ENCODE results near the gene SLCO4A1. TPM values are rescaled to one million over a fixed set of nuclear protein-coding genes. Genes with fewer than 3 reads are reported as not detected.

Gene SLCO4A1
- total RNA-seq, 4 donors from 2014 or later = 24.3 to 73.7 (median 40.5) TPM

- Histone ChIP-seq H3K36me3 (no peaks in the 10 kb centered on the region), H3K9me3 (peaks cover 0 to 10% (median 0%) of the 10 kb centered on the region in 4 donors), H3K27ac (no peak overlapping the region), H3K4me3 (no peak overlapping the region), H3K4me1 (peaks cover 0 to 13% (median 0%) of the 10 kb centered on the region in 4 donors), H3K27me3 (peaks cover 0 to 74% of the 10 kb centered on the region in 2 donors)
- DNase-seq (ENCODE audit: low spot score in 2 of 2) = no peak
- TF ChIP-seq POLR2A (IDR thresholded peaks at IDR 0.05) = no peak
- TF ChIP-seq CTCF (IDR thresholded peaks at IDR 0.05) = no peak
- TF ChIP-seq EP300 (IDR thresholded peaks at IDR 0.05) = no peak
- 70 to 71% methylated on average over 20 of the region's 20 CpGs for WGBS, 2 donors
Observed at GRCh38 chr20:62710221-62710885, 68.0 kb downstream of the SLCO4A1 start.

GRCh38 chr20:62710886-62711702 is 68.8 kb downstream of the SLCO4A1 start:
- H3K36me3 ChIP-seq = no peaks in the 10 kb centered on the region
- H3K4me1 ChIP-seq = peaks cover 0 to 13% (median 0%) of the 10 kb centered on the region in 4 donors
- peaks cover 0 to 10% (median 0%) of the 10 kb centered on the region in 4 donors for H3K9me3 ChIP-seq
- no peak overlapping the region for H3K4me3 ChIP-seq
- peaks cover 0 to 78% of the 10 kb centered on the region in 2 donors for H3K27me3 ChIP-seq
- no peak overlapping the region for H3K27ac ChIP-seq
- 62 to 75% methylated on average over 13 to 22 of the region's 23 CpGs for WGBS, 2 donors
- no peak for TF ChIP-seq CTCF (IDR thresholded peaks at IDR 0.05)
- no peak for TF ChIP-seq POLR2A (IDR thresholded peaks at IDR 0.05)
- no peak for TF ChIP-seq EP300 (IDR thresholded peaks at IDR 0.05)
- no peak for DNase-seq (ENCODE audit: low spot score in 2 of 2)

GRCh38 chr20:62711703-62712101 is 69.4 kb downstream of the SLCO4A1 start:
- Histone ChIP-seq H3K36me3 (no peaks in the 10 kb centered on the region), H3K4me3 (no peak overlapping the region), H3K27ac (no peak overlapping the region), H3K4me1 (peaks cover 0 to 13% (median 0%) of the 10 kb centered on the region in 4 donors), H3K9me3 (peaks cover 0 to 10% (median 0%) of the 10 kb centered on the region in 4 donors), H3K27me3 (peaks cover 0 to 75% of the 10 kb centered on the region in 2 donors)
- DNase-seq (ENCODE audit: low spot score in 2 of 2) = no peak
- TF ChIP-seq CTCF (IDR thresholded peaks at IDR 0.05) (no peak), EP300 (IDR thresholded peaks at IDR 0.05) (no peak), POLR2A (IDR thresholded peaks at IDR 0.05) (no peak)
- WGBS, 2 donors = 67 to 68% methylated on average over 19 to 23 of the region's 23 CpGs

- H3K9me3 ChIP-seq = peaks cover 0 to 10% (median 0%) of the 10 kb centered on the region in 4 donors
- DNase-seq (ENCODE audit: low spot score in 2 of 2) = no peak
- TF ChIP-seq POLR2A (IDR thresholded peaks at IDR 0.05) (no peak), CTCF (IDR thresholded peaks at IDR 0.05) (no peak), EP300 (IDR thresholded peaks at IDR 0.05) (no peak)
- H3K27me3 ChIP-seq = peaks cover 0 to 72% of the 10 kb centered on the region in 2 donors
- 85 to 88% methylated on average over 7 to 8 of the region's 8 CpGs for WGBS, 2 donors
- H3K36me3 ChIP-seq = no peaks in the 10 kb centered on the region
- no peak overlapping the region for H3K27ac ChIP-seq
- H3K4me3 ChIP-seq = no peak overlapping the region
- H3K4me1 ChIP-seq = peaks cover 0 to 13% (median 0%) of the 10 kb centered on the region in 4 donors
Observed at GRCh38 chr20:62712606-62713005, 70.3 kb downstream of the SLCO4A1 start.

- Histone ChIP-seq H3K27me3 (peaks cover 0 to 70% of the 10 kb centered on the region in 2 donors), H3K9me3 (peaks cover 0 to 10% (median 0%) of the 10 kb centered on the region in 4 donors), H3K4me1 (peaks cover 0 to 3% (median 0%) of the 10 kb centered on the region in 4 donors), H3K4me3 (no peak overlapping the region), H3K27ac (no peak overlapping the region), H3K36me3 (no peaks in the 10 kb centered on the region)
- DNase-seq (ENCODE audit: low spot score in 2 of 2) = no peak
- 90 to 94% methylated on average over 10 of the region's 10 CpGs for WGBS, 2 donors
- TF ChIP-seq CTCF (IDR thresholded peaks at IDR 0.05) (no peak), POLR2A (IDR thresholded peaks at IDR 0.05) (no peak), EP300 (IDR thresholded peaks at IDR 0.05) (no peak)
Observed at GRCh38 chr20:62714006-62714405, 71.7 kb downstream of the SLCO4A1 start.
